ENCODE results near the gene BMP3.
"Not testable (repeated sequence)": the region's sequence is repeated elsewhere in the genome, so short reads cannot be mapped to it uniquely, and the experiment has no call there.

BMP3 gene, protein sequence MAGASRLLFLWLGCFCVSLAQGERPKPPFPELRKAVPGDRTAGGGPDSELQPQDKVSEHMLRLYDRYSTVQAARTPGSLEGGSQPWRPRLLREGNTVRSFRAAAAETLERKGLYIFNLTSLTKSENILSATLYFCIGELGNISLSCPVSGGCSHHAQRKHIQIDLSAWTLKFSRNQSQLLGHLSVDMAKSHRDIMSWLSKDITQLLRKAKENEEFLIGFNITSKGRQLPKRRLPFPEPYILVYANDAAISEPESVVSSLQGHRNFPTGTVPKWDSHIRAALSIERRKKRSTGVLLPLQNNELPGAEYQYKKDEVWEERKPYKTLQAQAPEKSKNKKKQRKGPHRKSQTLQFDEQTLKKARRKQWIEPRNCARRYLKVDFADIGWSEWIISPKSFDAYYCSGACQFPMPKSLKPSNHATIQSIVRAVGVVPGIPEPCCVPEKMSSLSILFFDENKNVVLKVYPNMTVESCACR

DNA sequence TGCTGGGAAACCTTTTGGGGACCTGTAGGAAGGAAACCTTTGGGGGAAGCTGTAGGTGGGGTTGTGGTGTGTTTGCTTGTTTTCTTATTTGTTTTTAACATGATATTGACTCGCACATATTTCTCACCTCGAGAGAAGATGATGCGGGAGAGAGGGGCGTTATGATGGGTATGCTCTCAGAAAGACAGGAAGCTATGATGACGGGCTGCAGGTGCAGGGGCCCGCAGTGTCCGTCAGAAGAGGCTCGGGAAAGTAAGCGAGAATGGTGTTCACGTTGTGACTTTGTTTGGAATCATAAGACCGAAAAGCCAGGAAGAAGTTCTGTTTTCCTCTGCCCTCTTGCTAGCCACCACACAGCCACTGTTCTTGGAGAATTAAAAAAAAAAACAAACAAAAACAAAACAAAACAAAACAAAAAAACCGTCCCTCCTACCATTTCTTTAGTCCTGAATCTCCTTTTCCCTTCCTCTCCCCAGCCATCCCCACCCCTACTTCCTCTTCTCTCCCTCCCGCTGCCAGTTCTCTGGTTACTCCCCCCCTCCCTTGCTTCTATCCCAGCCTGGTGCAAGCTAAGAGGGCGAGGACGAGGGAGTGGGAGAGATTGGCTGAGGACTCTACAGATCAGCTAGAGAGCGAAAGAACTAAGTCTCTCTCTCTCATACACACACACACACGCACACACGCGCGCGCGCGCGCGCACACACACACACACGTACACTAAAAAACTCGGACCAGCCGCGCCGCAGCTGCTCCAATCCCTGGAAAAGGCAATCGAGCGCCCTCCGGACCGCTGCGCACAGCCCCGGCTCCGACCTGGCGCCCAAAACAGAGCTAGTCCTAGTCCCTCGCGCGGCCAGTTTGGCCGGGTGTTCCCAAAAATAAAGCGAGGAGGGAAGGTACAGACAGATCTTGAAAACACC lies at the start of gene BMP3:
Gene BMP3, plus strand, starts transcription at position 648 of the 920 bp plus-strand sequence. CDS start 577 bp downstream, outside the sequence.
- DNase-seq (ENCODE audit: extremely low spot score, insufficient read length, low read depth) (no peak), FAIRE-seq (peak; percentile 15)

DNA sequence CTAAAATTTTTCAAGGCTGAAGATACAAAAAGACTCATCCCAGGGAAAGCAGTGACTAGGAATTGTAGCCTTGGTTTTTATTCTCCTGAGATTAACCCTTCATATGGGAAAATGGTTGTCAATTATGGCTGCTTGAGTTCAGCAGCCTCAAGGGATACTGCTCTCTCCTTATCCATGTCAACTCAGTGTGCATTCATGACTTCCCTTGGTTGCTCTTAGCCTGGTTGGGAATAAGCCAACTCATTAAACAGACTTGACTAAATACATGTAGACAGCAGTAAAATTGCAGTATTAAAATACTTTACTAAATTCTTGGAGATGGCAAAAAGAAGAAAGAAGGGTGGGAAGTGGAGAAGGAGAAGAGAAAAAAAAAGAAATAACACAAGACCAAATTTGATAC lies 44.5 kb upstream of the BMP3 start:
- FAIRE-seq = no peak

DNA sequence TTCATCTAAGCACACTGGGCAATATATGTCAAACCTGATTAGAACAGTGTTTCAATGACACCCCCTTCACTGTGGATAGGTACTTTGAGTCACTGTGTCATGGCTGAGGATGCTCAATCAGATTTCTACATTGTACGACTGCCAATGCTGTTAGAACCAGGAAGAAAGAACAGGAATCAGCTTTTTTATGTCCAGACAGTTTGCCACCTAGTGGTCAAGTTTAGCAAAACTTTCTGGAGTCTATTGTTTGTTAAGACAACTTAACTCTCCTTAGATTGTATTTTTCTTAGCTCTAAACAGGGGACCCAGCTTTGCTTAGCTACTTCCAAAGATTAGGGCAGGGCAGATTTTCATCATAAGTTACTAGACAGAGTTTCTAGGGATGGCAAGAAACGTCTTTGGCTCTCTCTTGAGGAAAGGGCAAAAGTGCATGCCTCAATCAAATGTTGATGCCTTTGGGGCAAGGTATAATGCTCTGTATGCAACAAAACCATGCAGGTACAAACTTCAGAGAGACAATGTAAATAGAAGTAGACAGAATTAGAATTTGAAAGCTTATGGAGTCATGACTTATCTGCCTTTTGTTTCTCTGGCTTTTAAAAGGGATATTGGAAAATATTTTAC lies 40.5 kb upstream of the BMP3 start:
- peak; percentile 1 for DNase-seq (ENCODE audit: extremely low spot score, insufficient read length, low read depth)
- FAIRE-seq = peak; percentile 81

More for the DNA sequence above, 44.5 kb upstream of the BMP3 start:
- DNase-seq (ENCODE audit: extremely low spot score, insufficient read length, low read depth) = no peak

DNA sequence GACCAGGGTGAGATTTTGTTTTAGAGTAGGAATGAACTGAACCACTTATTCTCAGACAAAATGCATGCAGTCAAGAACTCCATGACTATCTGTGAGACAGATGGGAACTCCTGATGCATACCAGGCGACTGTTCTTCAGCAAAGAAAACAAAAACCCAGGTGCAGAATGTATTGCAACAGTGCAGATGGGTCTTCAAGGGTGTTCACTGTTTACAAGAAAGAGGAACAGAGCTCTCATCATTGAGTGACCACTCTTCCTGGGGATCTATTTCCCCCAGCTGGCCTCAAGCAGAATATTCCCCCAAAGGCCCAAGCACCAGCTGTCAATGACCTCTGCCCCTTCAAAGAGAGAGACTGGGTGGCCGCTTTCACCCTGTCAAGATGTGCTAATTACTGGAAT lies 39.7 kb upstream of the BMP3 start:
- DNase-seq (ENCODE audit: extremely low spot score, insufficient read length, low read depth) (no peak), FAIRE-seq (no peak)

- FAIRE-seq = no peak
- DNase-seq (ENCODE audit: extremely low spot score, insufficient read length, low read depth) = no peak
Observed at GRCh38 chr4:80999943-81000342, 30.6 kb upstream of the BMP3 start.

DNA sequence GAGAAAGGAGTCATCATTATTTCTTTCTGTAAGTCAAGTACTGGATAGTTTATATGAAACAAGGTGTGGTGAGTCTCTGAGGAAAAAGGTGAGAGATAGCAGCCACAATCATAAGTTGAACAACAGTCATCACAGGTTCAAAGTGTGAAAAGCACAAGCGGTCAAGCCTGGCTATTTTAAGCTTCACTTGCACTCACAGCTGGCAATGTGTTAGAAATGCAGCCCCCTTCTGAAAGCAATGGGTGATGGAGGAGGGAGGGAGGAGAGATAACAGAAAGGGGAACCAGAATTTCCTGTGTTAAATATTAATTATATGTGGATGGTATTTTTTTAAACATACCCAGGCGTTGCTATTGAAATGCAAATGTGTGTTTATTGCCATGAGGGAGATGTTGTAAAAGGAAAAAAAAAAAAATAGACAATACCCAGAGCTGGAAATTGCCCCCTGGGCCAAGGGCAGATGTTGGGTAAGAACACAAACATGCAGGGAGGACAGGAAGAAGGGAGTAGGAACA lies 26.9 kb upstream of the BMP3 start:
- FAIRE-seq (peak; percentile 97), DNase-seq (ENCODE audit: extremely low spot score, insufficient read length, low read depth) (peak; percentile 7)

- DNase-seq (ENCODE audit: extremely low spot score, insufficient read length, low read depth) (no peak), FAIRE-seq (no peak)
Observed at GRCh38 chr4:81007417-81007816, 23.1 kb upstream of the BMP3 start.

GRCh38 chr4:81016566-81016965 lies 13.9 kb upstream of the BMP3 start:
- DNase-seq (ENCODE audit: extremely low spot score, insufficient read length, low read depth); FAIRE-seq: not testable (repeated sequence)

DNA sequence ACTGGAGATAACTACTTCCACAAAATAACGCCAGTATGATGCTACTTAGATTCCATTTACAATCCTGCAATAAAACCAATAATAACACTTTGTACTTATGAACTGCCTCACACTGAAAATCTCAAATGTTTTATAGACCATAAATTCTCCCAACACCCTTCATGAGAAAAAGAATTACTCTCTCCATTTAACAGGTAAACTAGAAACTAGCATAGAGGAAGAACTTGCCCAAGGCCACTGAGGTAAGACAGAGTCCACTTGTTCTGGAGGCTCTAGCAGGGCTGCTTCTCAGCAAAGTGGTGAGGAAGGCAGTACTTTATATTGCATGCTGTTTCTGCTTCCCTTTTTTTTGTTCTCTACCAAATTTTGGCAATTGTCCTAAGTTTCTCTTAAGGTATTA lies 11.5 kb upstream of the BMP3 start:
- FAIRE-seq = no peak
- no peak for DNase-seq (ENCODE audit: extremely low spot score, insufficient read length, low read depth)

- DNase-seq (ENCODE audit: extremely low spot score, insufficient read length, low read depth) = no peak
- FAIRE-seq = no peak
Observed at GRCh38 chr4:81021142-81021944, 9.2 kb upstream of the BMP3 start.

DNA sequence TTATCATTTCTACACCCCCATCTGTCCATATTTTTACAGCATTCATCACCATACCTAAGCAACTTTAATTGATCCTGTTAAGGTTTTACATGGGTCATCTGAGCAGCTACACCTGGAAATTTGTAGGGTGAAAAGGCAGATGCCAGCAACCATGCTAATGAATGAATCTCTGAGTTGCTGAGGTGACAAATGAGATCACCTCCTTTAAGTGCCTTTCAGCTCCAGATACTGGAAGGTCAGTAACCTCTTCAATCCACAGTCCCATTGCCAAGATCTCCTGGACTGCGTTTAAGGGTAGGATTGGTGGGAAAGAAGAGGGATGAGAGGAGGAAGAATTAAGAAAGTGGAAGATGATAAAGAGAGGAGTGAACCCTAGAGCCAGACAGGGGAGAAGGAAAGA lies 8.5 kb upstream of the BMP3 start:
- no peak for DNase-seq (ENCODE audit: extremely low spot score, insufficient read length, low read depth)
- FAIRE-seq = no peak

GRCh38 chr4:81023484-81023883 lies 7.0 kb upstream of the BMP3 start:
- no peak for FAIRE-seq
- DNase-seq (ENCODE audit: extremely low spot score, insufficient read length, low read depth) = no peak

- FAIRE-seq = no peak
- no peak for DNase-seq (ENCODE audit: extremely low spot score, insufficient read length, low read depth)
Observed at GRCh38 chr4:81030981-81031791, 678 bp downstream of the BMP3 start.

- no peak for FAIRE-seq
- DNase-seq (ENCODE audit: extremely low spot score, insufficient read length, low read depth) = no peak
Observed at GRCh38 chr4:81031796-81032551, 1.5 kb downstream of the BMP3 start.

GRCh38 chr4:81032771-81033684 lies 2.5 kb downstream of the BMP3 start:
- DNase-seq (ENCODE audit: extremely low spot score, insufficient read length, low read depth) (no peak), FAIRE-seq (no peak)

- no peak for FAIRE-seq
- no peak for DNase-seq (ENCODE audit: extremely low spot score, insufficient read length, low read depth)
Observed at GRCh38 chr4:81038636-81039350, 8.3 kb downstream of the BMP3 start.
